GM18520 (cell line): Measurements from ENCODE around the gene C20orf144.
A peak's percentile ranks its signal among the peaks of the same experiment; 100 is the strongest.

Source experiments
- ATAC-seq: cut with Tn5 transposase; IDR thresholded peaks from one replicate; pipeline ENCODE4 v1.9.1; 2021; ENCODE audit not compliant: unreplicated experiment

C20orf144 gene

DNA sequence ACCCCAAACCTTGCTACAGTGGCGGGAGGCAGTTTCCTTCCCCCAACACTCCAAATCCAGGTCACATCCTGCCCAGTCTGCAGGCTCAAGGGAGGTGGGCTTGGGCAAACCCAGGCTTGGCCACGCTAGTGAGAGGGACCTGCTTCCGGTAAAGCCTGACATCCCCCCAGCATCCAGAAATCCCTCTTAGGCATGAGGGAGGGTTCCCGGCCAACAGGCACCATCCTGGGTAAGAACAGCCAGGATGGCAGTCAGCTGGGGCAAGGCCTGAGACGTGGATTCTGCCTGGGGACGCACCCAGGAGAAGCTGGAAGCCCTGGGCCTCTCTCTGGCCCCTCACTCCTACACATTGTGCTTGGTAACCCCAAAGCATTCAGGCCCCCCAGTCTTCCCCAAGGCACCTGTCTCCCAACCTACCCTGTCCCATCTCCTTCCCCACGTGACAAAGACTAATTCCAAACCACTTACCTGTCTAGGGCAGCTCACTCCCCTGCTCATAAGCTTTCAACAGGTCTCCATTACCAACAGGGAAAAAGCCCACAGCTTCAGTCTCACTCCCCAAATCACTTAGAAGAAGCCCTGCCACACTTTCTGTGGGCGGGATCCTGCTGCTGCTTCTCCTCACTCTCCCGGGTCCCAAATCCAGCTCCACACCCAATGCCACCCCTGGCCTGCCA, 2.1 kb downstream of the C20orf144 start:
- ATAC-seq, result no peak

DNA sequence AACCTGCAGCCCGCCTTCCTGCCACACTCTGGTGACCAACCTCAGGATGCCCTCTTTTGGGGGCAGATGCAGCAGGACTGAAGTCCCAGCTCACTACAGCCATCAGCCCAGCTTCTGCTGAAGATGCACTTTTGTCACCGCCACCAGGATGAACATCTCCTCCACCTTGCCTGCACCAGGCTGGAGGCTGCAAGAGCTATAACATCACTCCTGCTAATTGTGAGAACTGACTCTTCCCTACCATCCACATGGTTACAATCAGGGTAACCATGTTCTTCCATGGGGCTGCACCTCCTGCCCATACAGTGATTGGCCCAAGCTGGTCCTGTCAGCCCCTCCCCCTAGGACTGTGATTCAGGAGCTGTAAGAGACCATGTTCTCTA, 2.6 kb downstream of the C20orf144 start:
- ATAC-seq, result no peak

DNA sequence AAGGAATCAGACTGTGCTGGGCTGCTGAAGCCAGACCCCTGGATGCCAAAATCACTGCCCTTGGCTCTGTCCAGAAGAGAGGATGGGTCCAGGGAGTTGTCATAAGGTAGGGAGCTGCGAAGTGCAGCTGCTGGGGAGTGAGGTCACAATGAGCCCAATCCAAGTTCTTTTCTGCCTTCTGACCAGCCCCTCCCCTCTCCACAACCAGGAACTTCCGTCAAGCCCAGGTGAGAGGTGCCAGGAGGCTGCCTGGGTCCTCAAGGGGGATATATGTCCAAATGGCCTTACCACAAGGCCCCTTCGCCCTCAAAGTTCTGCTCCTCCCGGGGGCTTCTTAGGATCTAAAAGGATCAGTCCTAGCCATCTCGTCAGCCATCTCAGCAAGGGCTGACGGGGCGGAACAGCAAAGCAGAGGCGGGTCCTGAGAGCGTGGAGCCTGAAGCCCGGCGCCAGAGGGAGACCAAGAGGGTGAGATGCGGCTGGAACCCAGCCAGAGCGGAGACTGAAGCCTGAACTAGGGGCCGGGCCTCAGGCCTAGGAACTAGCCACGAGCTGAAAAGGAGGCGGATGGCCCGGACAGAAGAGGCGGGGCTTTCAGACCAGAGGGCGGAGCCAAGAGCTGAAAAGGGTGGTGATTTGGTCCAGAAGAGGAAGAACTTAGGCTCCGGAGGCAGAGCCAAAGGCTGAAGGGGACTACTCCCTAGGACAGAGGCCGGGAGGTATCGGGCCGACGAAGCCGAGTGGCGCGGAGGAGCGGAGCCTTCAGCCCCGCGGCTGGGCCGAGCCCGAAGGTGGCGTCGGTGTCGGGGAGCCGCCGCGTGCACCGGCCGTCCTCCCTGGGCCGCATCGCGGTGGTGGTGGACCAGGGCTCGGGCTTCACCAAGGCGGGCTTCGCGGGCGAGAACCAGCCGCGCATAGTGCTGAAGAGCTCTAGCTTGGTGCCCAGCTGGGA, 4.4 kb downstream of the C20orf144 start, which contains the start of gene ACTL10:
ACTL10 (plus strand) TSS at position 651 of the 952 bp plus-strand sequence. CDS start 555 bp downstream, outside the sequence.
- ATAC-seq, result peak; percentile 56

DNA sequence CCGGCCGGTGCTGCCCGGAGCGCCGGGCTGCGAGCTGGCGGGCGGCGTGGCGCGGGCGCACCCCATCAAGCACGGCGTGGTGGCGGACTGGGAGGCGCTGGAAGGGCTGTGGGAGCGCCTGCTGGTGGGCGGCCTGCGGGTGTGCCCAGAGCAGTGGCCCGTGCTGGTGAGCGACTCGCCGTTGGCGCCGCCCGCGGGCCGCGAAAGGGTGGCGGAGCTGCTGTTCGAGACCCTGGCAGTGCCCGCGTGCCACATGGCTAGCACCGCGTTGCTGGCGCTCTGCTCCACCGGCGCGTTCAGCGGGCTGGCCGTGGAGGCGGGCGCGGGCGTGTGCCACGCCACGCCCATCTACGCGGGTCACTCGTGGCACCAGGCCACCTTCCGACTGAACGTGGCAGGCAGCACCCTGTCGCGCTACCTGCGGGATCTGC, 5.1 kb downstream of the C20orf144 start:
- ATAC-seq, result peak; percentile 9

DNA sequence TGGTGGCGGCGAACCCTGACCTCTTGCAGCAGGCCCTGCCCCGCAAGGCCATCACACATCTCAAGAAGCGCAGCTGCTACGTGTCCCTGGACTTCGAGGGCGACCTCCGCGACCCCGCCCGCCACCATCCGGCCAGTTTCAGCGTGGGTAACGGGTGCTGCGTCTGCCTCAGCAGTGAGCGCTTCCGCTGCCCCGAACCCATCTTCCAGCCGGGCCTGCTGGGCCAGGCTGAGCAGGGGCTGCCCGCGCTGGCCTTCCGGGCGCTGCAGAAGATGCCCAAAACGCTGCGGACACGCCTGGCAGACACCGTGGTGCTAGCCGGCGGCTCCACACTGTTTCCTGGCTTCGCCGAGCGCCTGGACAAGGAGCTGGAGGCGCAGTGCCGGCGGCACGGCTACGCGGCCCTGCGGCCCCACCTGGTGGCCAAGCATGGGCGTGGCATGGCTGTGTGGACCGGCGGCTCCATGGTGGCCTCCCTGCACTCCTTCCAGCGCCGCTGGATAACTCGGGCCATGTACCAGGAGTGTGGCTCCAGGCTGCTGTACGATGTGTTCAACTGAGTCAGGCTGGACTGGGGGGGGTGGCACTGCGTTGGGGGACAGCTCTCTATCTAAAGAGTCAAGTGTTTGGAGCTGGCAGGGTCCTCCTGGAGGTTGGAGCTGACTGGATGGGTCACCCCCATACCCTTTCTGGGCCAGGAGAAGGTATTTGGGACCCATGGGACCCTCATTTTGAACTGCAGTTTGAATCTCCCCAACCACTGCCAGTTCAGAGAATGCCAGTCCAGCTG, 5.7 kb downstream of the C20orf144 start:
- ATAC-seq, result peak; percentile 30

DNA sequence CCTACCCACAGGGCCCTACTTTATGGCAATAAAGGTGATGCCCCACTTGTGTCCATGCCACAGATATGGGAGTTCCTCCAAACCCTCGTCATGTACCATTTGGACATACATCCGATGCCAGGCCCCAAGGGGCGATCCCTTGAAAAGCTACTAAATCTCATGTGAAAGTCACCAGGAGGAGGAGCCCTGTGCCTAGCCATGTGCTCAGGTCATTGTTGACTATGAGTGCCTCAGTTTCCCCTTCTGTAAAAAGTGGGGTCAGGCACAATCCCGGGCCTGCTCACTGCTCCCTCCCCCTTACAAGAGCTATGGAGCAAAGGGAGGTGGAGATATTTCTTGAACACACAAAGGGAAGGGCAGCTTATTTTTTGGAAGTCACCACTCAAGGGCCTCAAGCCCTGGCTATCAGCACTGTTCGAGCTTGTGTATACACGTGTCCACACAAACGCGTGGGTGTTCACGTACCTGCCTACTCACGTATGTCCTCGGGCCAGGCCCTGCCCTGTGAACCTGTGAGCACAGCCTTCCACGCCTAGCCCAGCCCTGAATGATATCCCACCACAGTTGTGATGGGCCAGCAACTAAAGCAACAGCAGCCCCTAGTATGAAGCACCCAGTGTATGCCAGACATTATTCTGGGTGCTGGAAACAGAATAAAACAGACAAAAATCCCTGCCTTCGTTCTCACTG, 6.5 kb downstream of the C20orf144 start:
- no peak for ATAC-seq

DNA sequence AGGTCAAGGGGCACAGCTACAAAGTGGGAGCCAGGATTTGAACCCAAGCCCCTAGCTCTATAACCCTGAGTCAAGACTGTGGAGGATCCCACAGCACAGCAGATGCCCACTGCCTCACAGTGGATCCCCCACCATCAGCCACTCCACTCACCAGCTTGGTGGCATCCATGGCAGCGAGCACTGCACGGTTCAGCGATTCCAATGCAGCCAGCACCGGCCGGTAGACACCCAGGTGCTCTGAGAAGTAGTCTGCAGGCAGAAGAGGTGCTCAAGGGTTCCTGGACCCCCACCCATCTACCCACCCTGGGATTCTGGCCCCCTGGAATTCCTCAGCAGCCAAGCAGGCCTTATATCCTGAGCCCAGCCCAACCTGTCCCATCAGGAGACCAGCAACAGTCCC, 7.1 kb downstream of the C20orf144 start:
- no peak for ATAC-seq

DNA sequence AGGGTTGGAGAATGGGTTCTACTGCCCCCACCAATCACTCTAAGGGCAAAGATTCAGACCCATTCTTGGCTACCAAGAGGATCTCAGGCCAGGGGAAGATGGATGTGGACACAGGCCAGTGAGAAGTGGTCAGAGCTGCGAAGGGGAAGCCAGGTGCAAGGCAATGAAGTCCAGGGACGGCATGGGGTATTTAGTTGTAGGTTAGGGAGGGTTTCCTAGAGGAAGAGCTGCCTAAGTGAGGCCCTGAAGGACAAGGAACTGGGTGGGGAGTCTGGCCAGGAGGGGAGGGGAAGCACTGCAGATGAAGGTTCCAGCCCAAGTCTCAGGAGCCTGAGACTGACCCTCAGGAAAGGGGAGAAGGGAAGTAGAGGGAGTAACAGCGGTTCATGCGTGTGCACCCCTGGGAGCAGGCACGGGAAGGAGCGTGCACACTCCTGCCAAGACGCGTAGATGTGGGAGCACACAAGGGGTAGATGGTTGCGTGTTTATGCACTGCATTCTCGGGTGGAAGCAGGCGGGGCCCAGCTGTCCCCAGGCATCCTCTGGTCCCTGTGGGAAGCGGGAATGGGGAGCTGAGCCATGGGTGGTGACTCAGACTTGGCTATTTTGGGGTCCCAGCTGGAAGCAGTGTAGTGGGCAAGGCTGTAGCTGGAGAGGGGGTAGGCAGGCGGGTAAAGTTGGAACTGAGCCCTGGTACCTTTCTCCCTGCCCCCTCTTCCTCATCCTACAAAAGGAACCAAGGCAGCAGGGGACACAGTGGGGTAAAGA, 7.9 kb downstream of the C20orf144 start:
- ATAC-seq, result no peak

DNA sequence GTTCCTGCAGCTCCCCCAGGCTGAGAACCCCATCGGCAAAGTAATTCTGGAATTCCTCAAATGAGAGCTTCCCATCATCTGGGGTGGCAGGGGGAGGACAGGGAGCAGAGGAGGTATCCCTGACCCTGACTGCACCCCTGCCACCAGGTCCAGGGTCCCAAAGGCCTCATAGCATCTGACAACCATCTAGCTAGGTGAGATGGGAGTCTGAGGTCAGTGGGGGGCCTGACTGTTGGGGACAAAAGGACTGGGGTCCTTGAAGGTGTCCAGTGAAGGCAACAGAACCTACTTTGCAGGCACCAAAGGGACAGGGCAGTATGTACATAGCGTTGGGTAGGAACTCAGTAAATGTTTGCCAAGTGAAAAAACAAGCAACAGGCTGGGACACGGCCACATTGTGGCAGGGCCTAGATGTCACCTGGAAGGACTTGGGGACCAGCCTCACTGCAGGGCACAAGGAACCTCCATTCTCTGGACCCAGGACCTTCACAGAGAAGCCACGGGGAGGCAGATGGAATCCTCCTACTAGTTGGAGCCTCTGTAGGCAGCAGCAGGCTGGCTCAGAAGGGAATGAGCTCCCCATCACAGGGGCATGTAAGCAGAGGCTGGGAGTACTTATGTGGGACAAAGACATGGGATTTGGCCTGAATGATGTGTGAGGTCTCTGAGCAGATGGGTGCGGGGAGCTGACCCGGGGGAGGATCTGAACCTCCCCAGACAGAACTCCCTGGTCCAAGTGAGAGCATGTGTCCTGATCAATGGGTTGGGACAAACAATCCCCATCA, 8.8 kb downstream of the C20orf144 start:
- ATAC-seq, result no peak

DNA sequence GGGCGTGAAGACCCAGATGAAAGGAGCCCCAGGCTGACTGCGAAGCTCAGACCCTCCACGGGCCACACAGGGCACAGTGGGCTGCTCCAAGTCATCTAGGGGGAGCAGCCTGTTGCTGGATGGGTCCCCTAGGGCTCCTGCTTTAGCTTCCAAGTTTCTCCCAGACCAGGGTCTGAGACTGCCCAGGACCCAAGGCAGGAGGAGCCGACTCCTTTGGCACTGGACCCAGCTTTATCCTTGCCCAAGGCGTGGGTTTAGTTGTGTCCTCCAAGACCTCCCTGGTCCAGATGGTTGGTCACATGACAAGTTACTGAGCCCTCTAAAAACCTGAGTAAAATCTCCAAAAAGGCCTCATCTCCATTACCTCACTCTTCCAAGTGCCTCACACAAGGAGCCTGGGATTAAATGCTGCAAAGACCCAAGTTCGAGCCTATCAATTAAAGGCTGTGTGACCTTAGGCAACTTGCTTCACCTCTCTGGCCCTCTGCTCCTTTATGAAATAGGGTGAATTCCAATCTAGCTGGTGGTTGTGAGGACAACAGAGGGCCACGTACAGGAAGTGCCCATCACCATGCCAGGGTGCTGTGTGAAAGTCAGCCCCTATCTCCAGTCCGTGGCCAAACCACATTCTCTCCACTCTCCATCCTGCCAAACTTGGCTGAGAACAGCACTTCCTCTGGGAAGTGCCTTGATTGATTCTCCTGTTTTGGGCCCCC, 9.6 kb downstream of the C20orf144 start:
- ATAC-seq, result no peak

DNA sequence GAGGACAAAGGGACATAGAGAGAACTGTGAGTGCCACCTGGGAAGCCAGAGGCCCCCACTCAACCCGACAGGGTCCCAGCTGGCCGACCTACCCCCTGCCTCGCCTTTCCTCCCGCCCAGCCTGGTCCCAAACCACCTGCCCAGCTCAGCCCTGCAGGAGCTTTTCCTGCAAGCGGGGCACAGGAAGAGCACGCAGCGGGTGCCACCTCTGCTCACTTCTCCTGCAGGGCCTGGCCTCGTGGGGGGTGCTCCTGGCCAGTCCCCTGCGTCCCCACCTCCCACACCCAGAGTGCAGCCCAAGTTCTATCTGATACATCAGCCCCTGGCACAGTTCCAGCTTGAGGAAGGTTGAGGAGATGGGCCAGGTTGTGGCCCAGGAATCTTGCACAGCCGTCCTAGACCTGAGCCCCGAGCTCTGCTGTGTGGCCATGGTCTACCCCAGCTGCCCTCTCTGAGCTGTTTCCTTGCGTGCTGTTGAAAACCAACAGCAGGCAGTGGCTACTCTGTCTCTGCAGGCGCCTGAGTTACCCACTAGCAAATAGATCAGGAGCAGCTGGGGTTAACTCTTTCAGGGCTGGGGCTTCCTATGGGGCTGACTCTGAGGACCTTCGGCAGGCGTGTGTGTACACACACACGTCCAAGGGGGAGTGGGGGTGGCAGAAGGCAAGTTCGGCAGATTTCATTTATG, 10.4 kb downstream of the C20orf144 start:
- ATAC-seq, result no peak

DNA sequence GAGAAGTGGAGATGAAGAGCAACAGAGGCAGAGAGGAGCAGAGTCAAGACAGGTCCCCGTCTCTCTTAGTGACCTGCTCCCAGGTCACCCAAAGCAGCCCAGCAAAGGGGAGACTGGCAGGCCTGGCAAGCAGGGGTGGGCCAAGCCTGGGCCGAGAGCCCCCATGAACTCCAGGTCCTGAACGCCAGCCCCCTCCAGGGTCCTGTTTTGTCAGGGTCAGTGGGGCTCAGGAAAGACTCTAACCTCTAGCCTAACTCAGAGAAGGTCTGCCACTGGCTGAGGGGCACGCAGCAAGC, 10.9 kb downstream of the C20orf144 start:
- ATAC-seq, result no peak

DNA sequence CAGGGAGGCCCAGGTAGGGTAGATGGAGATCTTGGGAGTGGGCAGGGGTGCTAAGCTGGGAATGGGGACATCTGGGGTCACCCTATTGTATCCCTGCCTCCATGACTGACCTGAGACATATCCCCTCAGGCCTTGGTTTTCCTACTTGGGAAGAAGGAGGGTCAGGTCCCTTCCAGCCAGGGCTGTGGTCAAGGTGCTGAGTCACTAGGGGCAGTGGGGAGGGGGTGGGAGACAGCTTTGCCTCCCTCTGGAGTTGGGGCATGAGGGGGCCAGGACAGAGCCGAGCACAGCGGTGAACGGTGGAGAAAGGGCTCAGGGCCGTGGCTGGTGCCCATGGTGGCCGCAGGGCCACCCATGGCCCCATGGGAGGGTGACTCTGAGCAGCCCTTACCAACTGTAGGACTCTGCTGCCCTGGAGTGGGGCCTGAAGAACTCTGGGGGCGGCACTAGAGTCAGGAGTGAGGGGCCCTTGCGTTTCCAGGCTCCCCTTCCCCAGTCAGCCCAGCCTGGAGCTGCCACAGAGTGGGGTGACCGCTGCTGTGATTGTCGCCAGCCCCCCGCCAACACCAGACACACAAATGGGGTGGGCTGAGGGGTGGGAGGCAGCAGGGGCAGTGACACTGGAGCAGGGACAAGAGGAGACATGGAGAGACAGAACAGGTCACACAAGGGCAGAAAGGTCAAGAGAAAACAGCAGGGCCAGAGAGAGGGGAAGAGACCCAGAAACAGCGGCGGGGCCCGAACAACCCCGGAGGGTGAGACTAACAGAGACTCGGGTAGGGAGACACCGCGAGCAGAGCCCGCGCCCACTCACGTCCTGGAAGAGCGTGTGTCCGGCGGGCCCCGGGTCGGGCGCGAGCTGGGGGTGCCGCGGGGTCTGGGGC, 11.5 kb downstream of the C20orf144 start:
- no peak for ATAC-seq

DNA sequence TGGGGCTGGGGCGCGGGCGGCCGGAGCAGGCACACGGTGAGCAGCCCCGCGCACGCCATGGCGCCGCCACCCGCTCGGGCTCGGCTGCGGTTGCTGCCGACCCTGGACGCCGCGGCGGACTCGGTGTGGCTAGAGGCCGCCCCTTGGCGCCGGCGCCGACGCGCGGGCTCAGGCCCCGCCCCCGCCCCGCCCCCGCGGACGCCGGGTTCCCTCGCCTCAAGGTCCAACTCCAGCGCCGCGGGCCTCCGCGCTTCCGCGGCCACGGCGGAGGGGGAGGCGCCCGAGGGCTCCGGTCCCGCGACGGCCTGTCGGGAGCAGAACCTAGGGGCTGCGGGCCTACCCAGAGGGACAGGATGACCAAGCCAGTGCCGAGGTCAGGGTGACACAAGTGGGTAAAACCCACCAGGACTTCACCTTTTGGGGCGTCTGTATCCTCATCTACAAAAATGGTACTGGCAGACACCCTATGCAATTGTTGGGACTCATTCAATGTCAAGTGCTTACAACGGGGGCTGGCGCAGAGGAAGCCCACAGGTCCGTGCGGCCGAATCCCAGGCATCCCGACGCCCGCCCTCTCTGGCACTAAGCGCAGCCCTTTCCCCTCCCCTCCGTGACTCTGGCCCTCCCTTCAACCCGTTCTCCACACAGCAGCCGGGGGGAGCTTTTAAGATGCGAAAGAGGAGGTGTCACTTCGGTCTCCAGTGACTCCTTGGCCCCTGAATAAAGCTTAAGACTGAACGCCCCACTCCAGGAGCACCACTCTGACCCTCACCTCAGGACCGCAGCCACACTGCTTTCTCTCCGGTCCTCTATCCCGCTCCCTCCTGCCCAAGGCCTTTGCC, 12.4 kb downstream of the C20orf144 start, which contains the start of gene NECAB3:
NECAB3 (minus strand) TSS at position 135 of the 842 bp plus-strand sequence; CDS start at position 59, 76 bp downstream.
- peak; percentile 42 for ATAC-seq

DNA sequence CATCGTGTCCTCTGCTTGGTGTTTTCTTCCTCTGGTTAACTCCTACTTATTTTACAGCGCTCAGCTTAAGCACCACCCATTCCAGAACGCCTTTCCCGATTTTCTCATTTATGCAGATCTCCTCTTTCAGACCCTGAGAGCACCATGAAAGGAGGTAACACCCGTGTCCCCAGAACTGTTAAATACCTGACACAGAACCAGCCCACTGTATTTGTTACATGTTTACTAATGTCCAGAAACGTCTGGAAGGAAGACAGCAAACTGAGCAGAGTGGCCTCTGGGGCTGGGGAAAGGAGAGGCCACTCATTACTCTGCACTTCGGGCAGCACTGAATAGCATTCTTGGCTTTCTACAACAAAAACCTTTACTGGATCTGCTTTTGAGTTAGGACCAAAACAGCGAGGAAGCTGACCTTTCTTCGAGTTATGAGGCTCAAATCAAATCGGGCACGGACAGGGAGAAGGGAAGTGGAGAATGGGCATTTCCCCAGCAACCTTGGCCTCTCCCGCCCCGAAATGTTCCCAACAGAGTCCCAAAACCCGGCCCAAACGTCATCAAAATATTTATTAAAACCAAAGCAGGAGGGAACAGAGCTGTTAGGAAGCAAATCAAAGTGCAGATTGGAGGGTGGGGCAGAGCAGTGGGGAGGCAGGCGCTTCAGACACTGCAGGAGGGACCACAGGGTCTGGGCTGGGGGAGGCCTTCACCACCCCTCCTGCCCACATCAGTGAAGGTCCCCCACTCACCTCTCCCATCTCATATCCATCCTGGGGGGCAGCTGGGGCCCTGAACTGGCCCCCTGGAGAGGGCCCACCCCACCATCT, 13.2 kb downstream of the C20orf144 start:
- no peak for ATAC-seq
